HuH-7 (cell line): ENCODE data around the gene MCTP2.

ENCODE experiments used
- DNase-seq: peaks from one replicate; pipeline ENCODE4 v3.0.0; 2011; ENCODE audit warnings: low spot score

MCTP2 gene, protein sequence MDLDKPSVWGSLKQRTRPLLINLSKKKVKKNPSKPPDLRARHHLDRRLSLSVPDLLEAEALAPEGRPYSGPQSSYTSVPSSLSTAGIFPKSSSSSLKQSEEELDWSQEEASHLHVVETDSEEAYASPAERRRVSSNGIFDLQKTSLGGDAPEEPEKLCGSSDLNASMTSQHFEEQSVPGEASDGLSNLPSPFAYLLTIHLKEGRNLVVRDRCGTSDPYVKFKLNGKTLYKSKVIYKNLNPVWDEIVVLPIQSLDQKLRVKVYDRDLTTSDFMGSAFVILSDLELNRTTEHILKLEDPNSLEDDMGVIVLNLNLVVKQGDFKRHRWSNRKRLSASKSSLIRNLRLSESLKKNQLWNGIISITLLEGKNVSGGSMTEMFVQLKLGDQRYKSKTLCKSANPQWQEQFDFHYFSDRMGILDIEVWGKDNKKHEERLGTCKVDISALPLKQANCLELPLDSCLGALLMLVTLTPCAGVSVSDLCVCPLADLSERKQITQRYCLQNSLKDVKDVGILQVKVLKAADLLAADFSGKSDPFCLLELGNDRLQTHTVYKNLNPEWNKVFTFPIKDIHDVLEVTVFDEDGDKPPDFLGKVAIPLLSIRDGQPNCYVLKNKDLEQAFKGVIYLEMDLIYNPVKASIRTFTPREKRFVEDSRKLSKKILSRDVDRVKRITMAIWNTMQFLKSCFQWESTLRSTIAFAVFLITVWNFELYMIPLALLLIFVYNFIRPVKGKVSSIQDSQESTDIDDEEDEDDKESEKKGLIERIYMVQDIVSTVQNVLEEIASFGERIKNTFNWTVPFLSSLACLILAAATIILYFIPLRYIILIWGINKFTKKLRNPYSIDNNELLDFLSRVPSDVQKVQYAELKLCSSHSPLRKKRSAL

DNA sequence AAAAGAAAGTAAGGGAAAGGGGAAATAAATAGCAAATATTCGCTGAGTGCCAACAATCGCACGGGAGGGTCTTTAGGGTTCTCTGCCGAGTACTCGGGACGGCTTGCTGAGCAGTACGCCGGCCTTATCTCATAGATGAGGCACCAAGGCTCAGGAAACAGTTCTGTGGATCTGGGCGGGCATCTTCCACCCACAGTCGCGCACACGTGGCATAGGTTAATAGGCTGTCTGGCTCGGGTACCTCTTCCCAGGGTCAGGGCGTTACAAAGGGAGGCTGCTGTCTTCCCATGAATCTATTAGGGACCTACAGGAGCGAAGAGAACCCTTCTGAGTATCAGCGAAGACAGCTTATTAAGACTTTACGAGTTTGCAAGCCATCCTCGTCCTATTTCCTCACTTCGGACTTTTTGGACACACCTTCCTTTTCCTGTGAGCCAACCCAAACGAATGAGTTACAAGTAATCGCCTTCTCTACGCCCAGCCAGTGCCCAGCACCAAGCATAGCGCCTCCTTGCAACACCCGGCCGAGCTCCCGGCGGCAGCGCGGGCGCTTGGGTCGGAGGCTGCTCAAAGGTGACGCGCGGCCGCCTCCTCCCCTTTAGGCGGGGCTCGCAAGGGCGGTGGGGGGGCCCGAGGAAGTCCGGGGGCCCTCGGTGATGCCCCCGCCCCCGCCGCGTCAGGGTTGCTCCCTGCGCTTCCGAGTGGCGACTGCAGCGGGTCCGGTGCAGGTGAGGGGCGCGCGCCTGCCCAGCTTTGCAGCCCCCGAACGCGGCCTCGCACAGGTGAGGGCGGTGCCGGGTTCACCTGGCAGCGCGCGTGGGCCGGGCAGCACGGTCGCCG is at the start of gene MCTP2:
MCTP2 (plus strand) TSS at position 679 of the 840 bp plus-strand sequence. CDS start 66,705 bp downstream, outside the sequence.
- DNase-seq: no peak

DNA sequence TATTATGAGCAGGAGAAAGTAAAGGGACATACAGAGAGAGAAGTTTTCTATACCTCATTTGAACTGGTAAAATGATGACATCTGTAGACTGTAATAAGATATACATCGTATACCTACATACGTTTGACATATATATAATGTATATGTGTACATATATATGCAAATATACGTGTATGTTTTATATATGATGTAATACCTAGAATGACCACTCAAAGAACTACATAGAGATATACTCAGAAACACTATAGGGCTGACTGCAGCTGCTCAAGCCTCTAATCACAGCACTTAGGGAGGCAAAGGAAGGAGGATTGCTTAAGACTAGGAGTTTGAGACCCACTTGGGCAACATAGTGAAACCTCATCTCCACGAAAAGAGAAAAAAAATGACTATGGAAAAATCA is 48.5 kb upstream of the MCTP2 start:
- DNase-seq: no peak

GRCh38 chr15:94185547-94186236 is 45.7 kb upstream of the MCTP2 start:
- DNase-seq: no peak

- DNase-seq: no peak
These were observed 44.5 kb upstream of the MCTP2 start for GRCh38 chr15:94186770-94187331.

GRCh38 chr15:94193906-94194305 is 37.5 kb upstream of the MCTP2 start:
- DNase-seq: no peak

GRCh38 chr15:94196531-94196930 is 34.8 kb upstream of the MCTP2 start:
- DNase-seq: no peak

DNA sequence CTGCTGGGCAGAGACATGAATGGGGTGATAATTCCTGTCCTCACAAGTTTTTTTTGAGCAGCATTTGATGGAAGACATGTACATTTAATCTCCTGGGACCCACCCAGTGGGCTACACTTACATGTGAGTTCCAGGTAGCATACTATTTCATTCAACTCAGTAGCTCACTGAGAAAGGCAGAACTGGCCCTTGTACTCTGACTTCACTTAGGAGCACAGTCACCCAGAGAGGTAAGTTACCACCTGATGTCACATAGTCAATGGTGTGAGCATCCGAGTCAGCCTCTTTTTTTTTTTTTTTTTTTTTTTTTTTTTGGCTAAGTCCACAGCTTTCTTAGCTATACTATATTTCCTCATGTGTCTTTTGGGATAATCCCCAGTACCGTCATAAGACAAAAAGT is 32.7 kb upstream of the MCTP2 start:
- no peak for DNase-seq

GRCh38 chr15:94199725-94200124 is 31.6 kb upstream of the MCTP2 start:
- DNase-seq: no peak

DNA sequence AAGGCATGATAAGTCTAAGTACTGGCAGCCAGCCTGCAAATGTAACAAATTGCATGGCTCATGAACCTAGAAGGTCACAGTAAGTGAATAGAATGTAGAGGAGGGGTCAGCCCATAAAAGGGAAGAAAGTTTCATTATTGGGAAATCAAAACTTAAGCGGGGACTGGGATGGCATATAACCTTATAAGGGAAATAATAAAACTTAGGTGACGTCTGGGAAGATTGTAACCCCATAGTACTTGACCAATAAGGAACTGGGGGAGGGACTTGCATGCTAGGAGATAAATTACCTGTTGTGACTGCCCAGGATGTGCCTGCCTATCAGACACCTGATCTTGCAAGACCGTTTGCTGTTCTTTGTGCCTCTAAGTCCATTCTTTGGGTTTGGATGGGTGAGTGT is 28.1 kb upstream of the MCTP2 start:
- DNase-seq: no peak

GRCh38 chr15:94205366-94205765 is 26.0 kb upstream of the MCTP2 start:
- DNase-seq: no peak

GRCh38 chr15:94206463-94207167 is 24.7 kb upstream of the MCTP2 start:
- DNase-seq: no peak

- DNase-seq: no peak
These were observed 19.1 kb upstream of the MCTP2 start for GRCh38 chr15:94212291-94212690.

DNA sequence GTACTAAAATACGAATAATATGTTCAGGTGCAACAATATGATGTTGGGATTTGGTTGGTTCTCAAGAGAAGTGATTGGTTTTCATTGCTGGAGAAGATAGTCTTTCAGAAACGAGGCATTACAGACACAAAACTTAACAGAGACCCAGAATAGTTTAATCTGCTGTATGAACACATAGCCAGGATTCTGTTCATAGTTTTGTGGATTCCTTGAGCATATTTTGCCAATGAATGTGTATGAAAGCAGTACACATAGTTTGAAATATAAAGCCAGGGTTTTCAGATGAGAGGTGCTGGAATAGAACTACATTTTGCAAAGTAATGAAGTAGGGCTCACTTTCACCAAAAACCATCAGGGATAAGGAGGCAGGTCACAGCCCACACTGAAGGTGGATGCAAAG is 5.7 kb upstream of the MCTP2 start:
- DNase-seq: no peak

- DNase-seq: no peak
These were observed 2.8 kb upstream of the MCTP2 start for GRCh38 chr15:94228611-94229010.

- no peak for DNase-seq
These were observed 1.6 kb upstream of the MCTP2 start for GRCh38 chr15:94229591-94230369.

GRCh38 chr15:94230431-94230882 is 904 bp upstream of the MCTP2 start:
- no peak for DNase-seq

GRCh38 chr15:94231723-94232468 is 535 bp downstream of the MCTP2 start:
- DNase-seq: no peak

DNA sequence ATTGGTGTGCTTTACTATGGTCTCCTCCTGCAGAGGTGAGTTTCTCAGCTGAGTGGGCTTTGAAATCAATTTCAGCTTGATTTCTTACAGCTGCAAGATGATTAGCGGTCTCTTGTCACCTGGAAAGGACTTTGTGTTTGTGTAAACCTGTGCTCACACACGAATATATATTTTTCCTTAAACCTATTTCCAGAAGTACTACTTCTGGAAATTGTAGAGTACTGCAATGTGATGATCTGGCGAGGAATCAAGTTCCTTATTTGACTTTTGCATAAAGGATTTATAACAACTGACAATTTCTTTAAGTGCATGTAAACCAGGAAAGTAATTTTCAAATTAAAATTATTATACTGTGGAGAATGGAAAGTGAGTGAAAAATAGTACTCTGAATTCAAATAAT is 2.1 kb downstream of the MCTP2 start:
- DNase-seq: no peak

DNA sequence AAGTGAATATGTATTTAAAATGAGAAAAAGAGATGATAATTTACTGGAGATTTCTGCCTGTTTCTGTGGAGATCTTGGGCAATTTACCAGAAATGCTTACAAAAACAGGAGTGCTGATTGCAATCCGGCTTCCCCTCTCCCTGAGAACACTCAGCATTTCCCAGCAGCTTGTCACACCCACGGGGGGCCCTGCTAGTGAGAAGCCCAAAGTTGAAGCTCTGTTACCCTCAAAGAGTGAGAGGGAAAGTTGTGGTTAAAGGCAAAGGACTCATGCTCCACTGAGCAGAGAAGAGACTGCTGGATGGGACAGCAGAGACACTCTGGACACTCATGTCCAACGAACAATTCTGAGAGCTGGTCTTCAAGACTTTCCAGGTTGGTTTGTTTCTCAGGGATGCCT is 2.9 kb downstream of the MCTP2 start:
- DNase-seq: no peak
